ENCODE data around the gene ADCY1. TPM values are rescaled to one million over a fixed set of nuclear protein-coding genes. Genes with fewer than 3 reads are reported as not detected.

The ADCY1 gene
- total RNA-seq, 1 donor from 2014 or later: 2.8 TPM

- DNase-seq: no peak
- intact Hi-C loops (cut with micrococcal nuclease): no loop called here
- H3K27ac ChIP-seq (replicated peaks): no peak overlapping the region
- peaks cover 6% of the 10 kb centered on the region for H3K36me3 ChIP-seq
- peaks cover 21% of the 10 kb centered on the region for H3K4me1 ChIP-seq
- H3K9me3 ChIP-seq (replicated peaks): no peaks in the 10 kb centered on the region
- TF ChIP-seq, protein P1, sequence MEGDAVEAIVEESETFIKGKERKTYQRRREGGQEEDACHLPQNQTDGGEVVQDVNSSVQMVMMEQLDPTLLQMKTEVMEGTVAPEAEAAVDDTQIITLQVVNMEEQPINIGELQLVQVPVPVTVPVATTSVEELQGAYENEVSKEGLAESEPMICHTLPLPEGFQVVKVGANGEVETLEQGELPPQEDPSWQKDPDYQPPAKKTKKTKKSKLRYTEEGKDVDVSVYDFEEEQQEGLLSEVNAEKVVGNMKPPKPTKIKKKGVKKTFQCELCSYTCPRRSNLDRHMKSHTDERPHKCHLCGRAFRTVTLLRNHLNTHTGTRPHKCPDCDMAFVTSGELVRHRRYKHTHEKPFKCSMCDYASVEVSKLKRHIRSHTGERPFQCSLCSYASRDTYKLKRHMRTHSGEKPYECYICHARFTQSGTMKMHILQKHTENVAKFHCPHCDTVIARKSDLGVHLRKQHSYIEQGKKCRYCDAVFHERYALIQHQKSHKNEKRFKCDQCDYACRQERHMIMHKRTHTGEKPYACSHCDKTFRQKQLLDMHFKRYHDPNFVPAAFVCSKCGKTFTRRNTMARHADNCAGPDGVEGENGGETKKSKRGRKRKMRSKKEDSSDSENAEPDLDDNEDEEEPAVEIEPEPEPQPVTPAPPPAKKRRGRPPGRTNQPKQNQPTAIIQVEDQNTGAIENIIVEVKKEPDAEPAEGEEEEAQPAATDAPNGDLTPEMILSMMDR (IDR thresholded peaks at IDR 0.05; ENCODE audit: borderline replicate concordance): no peak
- H3K4me3 ChIP-seq: no peak overlapping the region
- no peaks in the 10 kb centered on the region for H3K27me3 ChIP-seq (ENCODE audit: low read depth)
These were observed 113.0 kb downstream of the ADCY1 start for GRCh38 chr7:45687185-45687560.

DNA sequence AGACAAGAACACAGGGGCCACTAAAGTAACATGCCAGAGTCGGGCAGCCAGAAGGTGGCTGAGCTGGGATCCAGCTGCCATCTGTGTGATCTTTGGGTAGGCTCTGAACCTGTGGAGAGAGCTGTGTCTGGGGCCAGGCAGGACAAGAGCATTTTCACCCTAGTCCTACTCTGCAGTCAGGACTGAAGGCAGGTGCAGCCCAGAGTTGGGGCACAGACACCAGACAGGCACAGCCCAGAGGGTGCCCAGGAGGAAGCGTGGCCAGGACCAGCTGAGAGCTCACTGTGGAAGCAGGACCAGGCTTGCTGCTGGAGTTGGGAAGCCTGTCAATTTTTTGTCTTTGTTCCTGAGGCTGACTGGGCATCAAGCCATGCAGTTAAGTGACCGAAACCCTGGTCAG is 113.6 kb downstream of the ADCY1 start:
- intact Hi-C loops (cut with micrococcal nuclease): no loop called here
- H3K4me3 ChIP-seq: no peak overlapping the region
- H3K36me3 ChIP-seq: peaks cover 10% of the 10 kb centered on the region
- H3K9me3 ChIP-seq (replicated peaks): no peaks in the 10 kb centered on the region
- H3K27me3 ChIP-seq (ENCODE audit: low read depth): no peaks in the 10 kb centered on the region
- no peak overlapping the region for H3K27ac ChIP-seq (replicated peaks)
- TF ChIP-seq, protein P1 (IDR thresholded peaks at IDR 0.05; ENCODE audit: borderline replicate concordance): no peak
- H3K4me1 ChIP-seq: peaks cover 21% of the 10 kb centered on the region
- no peak for DNase-seq

- intact Hi-C loops (cut with micrococcal nuclease): no loop called here
- TF ChIP-seq, protein P1 (IDR thresholded peaks at IDR 0.05; ENCODE audit: borderline replicate concordance): no peak
These were observed 114.2 kb downstream of the ADCY1 start for GRCh38 chr7:45688382-45688781.

GRCh38 chr7:45689011-45689796 is 115.0 kb downstream of the ADCY1 start:
- no peak for DNase-seq
- peaks cover 21% of the 10 kb centered on the region for H3K4me1 ChIP-seq
- peaks cover 10% of the 10 kb centered on the region for H3K36me3 ChIP-seq
- no peak overlapping the region for H3K27ac ChIP-seq (replicated peaks)
- no peaks in the 10 kb centered on the region for H3K27me3 ChIP-seq (ENCODE audit: low read depth)
- TF ChIP-seq, protein P1 (IDR thresholded peaks at IDR 0.05; ENCODE audit: borderline replicate concordance): no peak
- H3K9me3 ChIP-seq (replicated peaks): no peaks in the 10 kb centered on the region
- H3K4me3 ChIP-seq: no peak overlapping the region
- intact Hi-C loops (cut with micrococcal nuclease): no loop called here

More at GRCh38 chr7:45688382-45688781, 114.2 kb downstream of the ADCY1 start:
- H3K27me3 ChIP-seq (ENCODE audit: low read depth): no peaks in the 10 kb centered on the region
- no peaks in the 10 kb centered on the region for H3K9me3 ChIP-seq (replicated peaks)
- H3K4me1 ChIP-seq: peaks cover 21% of the 10 kb centered on the region
- peaks cover 10% of the 10 kb centered on the region for H3K36me3 ChIP-seq
- no peak overlapping the region for H3K27ac ChIP-seq (replicated peaks)
- DNase-seq: no peak
- no peak overlapping the region for H3K4me3 ChIP-seq

GRCh38 chr7:45689797-45690761 is 115.9 kb downstream of the ADCY1 start:
- intact Hi-C loops (cut with micrococcal nuclease): no loop called here
- DNase-seq: no peak
- H3K9me3 ChIP-seq (replicated peaks): no peaks in the 10 kb centered on the region
- H3K27me3 ChIP-seq (ENCODE audit: low read depth): no peaks in the 10 kb centered on the region
- TF ChIP-seq, protein P1 (IDR thresholded peaks at IDR 0.05; ENCODE audit: borderline replicate concordance): no peak
- H3K36me3 ChIP-seq: peaks cover 10% of the 10 kb centered on the region
- H3K4me3 ChIP-seq: no peak overlapping the region
- no peak overlapping the region for H3K27ac ChIP-seq (replicated peaks)
- peaks cover 21% of the 10 kb centered on the region for H3K4me1 ChIP-seq
